Ramos (cell line): ENCODE results near the gene ERLIN1.

Experiments used
- in situ Hi-C: fragments of 300-500 bp; cut with MboI; formaldehyde crosslinking; loops from one replicate; pipeline ENCODE4 v1.14.3; 2022; ENCODE audit warnings: low sequenced_read_pairs; ENCODE audit not compliant: unreplicated experiment

ERLIN1 gene

DNA sequence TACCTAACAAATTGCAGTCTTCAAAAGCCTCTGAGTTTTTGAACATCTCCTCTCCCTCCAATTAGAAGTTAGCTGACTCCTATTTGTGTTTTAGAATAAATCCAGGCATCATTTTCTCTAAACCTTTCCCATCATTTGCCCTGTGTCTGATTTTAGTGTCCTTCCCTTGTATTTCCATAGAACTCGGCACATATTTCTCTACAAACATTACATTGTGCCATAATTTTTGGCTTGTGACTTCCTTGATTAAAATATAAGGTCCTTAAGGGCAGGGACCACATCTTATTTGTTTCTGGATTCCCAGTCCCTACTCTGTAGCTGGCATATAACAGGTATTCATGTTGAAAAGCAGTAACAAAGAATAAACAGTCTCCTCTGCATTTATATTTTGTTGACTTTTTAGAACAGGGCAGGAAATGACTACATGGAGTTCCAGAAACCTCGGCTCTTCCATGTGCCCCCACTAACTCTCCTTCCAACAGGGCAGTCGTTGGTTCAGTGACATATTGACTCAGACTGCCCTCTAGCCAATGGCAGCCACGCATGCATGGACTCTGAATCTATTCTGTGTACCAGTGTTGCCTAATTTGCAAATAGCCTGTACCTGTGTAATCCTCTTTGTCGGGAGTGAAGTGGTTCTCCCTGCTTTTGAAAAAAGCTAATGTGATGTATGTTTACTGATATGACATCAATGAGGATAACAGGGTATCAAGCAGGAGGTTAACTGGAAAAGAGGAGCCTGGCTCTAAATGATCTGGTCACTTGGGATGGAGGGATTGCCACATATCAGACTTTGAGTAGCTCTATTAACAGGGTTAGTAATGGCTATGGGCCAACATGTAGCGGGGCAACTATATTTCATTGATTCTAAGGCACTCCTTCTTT lies 84.4 kb downstream of the ERLIN1 start:
- in situ Hi-C loops = no loop called here

DNA sequence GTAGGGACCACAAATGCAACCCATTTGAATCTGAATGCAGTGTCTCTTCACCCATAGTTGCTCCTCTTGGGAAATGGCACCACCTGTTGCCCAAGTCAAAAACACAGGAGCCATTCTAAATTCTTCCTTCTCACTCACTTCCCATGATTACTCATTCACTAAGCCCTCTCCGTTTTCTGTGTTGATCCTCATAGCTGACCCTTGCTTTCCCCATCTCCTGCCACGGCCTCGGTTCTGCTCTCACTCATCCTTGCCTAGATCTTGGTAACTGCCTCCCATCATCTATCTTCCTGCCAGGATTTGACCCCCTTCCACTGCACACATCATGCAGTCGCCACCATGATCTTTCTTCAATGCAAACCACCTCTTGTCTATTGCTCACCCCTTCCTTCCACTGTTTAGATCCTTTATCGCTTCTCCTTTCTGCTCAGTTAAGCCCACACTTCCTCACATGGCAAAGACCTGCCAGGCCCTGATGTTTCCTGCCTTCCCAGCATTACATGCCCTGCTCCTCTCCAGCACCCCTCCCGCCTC lies 85.1 kb downstream of the ERLIN1 start:
- in situ Hi-C loops = no loop called here
